Activated CD8-positive, alpha-beta T cell treated with anti-CD3 and anti-CD28 coated beads for 36 hours (primary cell): Measurements from ENCODE around the gene CIDEA. TPM values are rescaled to one million over a fixed set of nuclear protein-coding genes. Genes with fewer than 3 reads are reported as not detected.

ENCODE experiments used
- ATAC-seq: fragments of 200-7000 bp; cut with Tn5 transposase; one replicate; pipeline ENCODE4 v1.10.0; 2021; ENCODE audit warnings: mild to moderate bottlenecking, moderate library complexity
- CTCF ChIA-PET: fragments of 350-600 bp; sonication (Branson Sonifier 250); formaldehyde crosslinking; loops from one replicate; lab custom pipeline; 2021; ENCODE audit warnings: antibody characterized with exemption; lab: Charles Lee
- POLR2A ChIA-PET: fragments of 350-600 bp; sonication (Branson Sonifier 250); formaldehyde crosslinking; loops from one replicate; lab custom pipeline; 2021; ENCODE audit warnings: antibody characterized with exemption; lab: Charles Lee
- DNase-seq: peaks from one replicate; pipeline ENCODE4 v3.0.0-alpha.2; 2020
- H3K27ac Mint-ChIP-seq: one replicate; pipeline ENCODE4 v1.8.0; 2021; ENCODE audit warnings: mild to moderate bottlenecking, mixed read lengths
- H3K27me3 Mint-ChIP-seq: one replicate; pipeline ENCODE4 v1.8.0; 2021; ENCODE audit warnings: mixed read lengths
- H3K36me3 Mint-ChIP-seq: one replicate; pipeline ENCODE4 v1.8.0; 2021; ENCODE audit warnings: low read depth, mixed read lengths
- H3K4me1 Mint-ChIP-seq: one replicate; pipeline ENCODE4 v1.8.0; 2021; ENCODE audit warnings: low read depth, mixed read lengths
- H3K4me3 Mint-ChIP-seq: one replicate; pipeline ENCODE4 v1.8.0; 2021; ENCODE audit warnings: mild to moderate bottlenecking, moderate library complexity, mixed read lengths
- H3K9me3 Mint-ChIP-seq: one replicate; pipeline ENCODE4 v1.8.0; 2021; ENCODE audit warnings: mixed read lengths
- CTCF ChIP-seq: fragments of 200-600 bp; IDR thresholded peaks from one replicate; pipeline ENCODE4 v1.8.0; 2022; ENCODE audit warnings: antibody characterized with exemption, mild to moderate bottlenecking
- intact Hi-C: fragments of 100-400 bp; cut with micrococcal nuclease; formaldehyde crosslinking; loops from one replicate; pipeline ENCODE4 v1.10.0; 2022
- total RNA-seq, 2 experiments: library from RNA; stranded (reverse); gene quantifications; one replicate each; pipeline ENCODE4 v1.2.3, GENCODE V29; 2021

Gene CIDEA
- total RNA-seq, 2 experiments from 2014 or later, result not detected

GRCh38 chr18:12291690-12292089, 37.5 kb downstream of the CIDEA start:
- Mint-ChIP-seq H3K27me3 (peaks cover 19% of the 10 kb centered on the region), H3K4me3 (no peak overlapping the region), H3K9me3 (no peaks in the 10 kb centered on the region), H3K36me3 (no peaks in the 10 kb centered on the region), H3K27ac (no peak overlapping the region), H3K4me1 (peaks cover 4% of the 10 kb centered on the region)
- no peak for TF ChIP-seq CTCF
- ATAC-seq (no peak), DNase-seq (no peak)
- CTCF ChIA-PET, result interaction anchor here (1.5 kb wide), 1 partner anchor 19 kb away, joined by 6 read pairs; no protein-coding TSS in a partner anchor
- intact Hi-C loops, result no loop called here
- POLR2A ChIA-PET, result no interaction called here

DNA sequence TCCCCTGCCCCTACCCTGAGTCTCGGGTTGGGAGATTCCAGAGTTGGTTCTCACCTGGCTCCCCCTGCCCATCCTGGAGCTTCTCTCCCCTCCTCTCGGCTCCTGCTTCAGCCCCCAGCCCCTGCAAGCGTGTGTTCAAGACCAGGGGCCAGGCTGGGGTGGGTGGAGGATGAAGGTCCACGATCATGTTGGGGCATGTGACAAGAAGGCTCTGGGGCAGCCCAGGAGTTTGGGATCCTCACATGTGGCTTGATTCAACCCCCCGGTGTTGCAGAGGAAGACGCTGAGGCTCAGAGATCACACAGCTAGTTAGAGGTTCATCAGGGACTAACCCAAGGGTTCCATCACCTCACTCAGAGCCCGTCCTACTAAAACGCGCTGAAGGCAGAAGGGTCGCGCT, 39.7 kb downstream of the CIDEA start:
- ChIA-PET POLR2A (no interaction called here), CTCF (interaction anchor here (1.0 kb wide), 1 partner anchor 22 kb away, joined by 3 read pairs; no protein-coding TSS in a partner anchor)
- Mint-ChIP-seq H3K27ac (no peak overlapping the region), H3K4me1 (no peaks in the 10 kb centered on the region), H3K9me3 (no peaks in the 10 kb centered on the region), H3K36me3 (no peaks in the 10 kb centered on the region), H3K4me3 (no peak overlapping the region), H3K27me3 (peaks cover 10% of the 10 kb centered on the region)
- ATAC-seq (no peak), DNase-seq (no peak)
- no peak for TF ChIP-seq CTCF
- intact Hi-C loops, result no loop called here

- intact Hi-C loops, result no loop called here
- H3K9me3 Mint-ChIP-seq, result no peaks in the 10 kb centered on the region
- no peak for DNase-seq
- H3K4me3 Mint-ChIP-seq, result no peak overlapping the region
- POLR2A ChIA-PET, result no interaction called here
- H3K27ac Mint-ChIP-seq, result no peak overlapping the region
- no peak for TF ChIP-seq CTCF
- CTCF ChIA-PET, result interaction anchor here (1.0 kb wide), 1 partner anchor 24 kb away, joined by 3 read pairs; no protein-coding TSS in a partner anchor
- no peaks in the 10 kb centered on the region for H3K4me1 Mint-ChIP-seq
- H3K36me3 Mint-ChIP-seq, result no peaks in the 10 kb centered on the region
- peaks cover 3% of the 10 kb centered on the region for H3K27me3 Mint-ChIP-seq
- ATAC-seq, result no peak
Observed at GRCh38 chr18:12295389-12296086, 41.4 kb downstream of the CIDEA start.

DNA sequence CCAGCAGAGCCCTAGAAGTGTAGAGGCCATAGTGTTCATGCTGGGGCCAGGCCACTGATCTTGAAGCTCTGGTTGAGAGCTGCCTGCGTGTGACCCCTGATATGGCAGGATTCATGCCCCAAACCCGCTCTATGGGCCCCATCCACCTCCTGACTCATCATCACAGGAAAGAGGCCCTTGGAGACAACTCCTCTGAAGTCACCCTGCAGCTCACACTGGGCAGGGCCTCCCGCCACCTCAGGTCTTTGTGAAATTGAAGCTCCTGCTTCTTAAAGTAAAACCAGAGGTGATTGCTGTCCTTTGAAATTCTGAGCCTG, 41.9 kb downstream of the CIDEA start:
- intact Hi-C loops, result no loop called here
- ATAC-seq (peak; percentile 61), DNase-seq (peak; percentile 31)
- ChIA-PET CTCF (interaction anchor here (1.0 kb wide), 1 partner anchor 24 kb away, joined by 3 read pairs; no protein-coding TSS in a partner anchor), POLR2A (no interaction called here)
- Mint-ChIP-seq H3K36me3 (no peaks in the 10 kb centered on the region), H3K4me1 (no peaks in the 10 kb centered on the region), H3K27ac (no peak overlapping the region), H3K4me3 (no peak overlapping the region), H3K9me3 (no peaks in the 10 kb centered on the region), H3K27me3 (peaks cover 3% of the 10 kb centered on the region)
- TF ChIP-seq CTCF, result no peak

- H3K36me3 Mint-ChIP-seq, result no peaks in the 10 kb centered on the region
- no peak for ATAC-seq
- DNase-seq, result no peak
- ChIA-PET POLR2A (no interaction called here), CTCF (interaction anchor here (1.0 kb wide), 1 partner anchor 25 kb away, joined by 3 read pairs; no protein-coding TSS in a partner anchor)
- no peaks in the 10 kb centered on the region for H3K4me1 Mint-ChIP-seq
- no peak for TF ChIP-seq CTCF
- H3K9me3 Mint-ChIP-seq, result no peaks in the 10 kb centered on the region
- no peak overlapping the region for H3K27ac Mint-ChIP-seq
- no peak overlapping the region for H3K4me3 Mint-ChIP-seq
- intact Hi-C loops, result no loop called here
- peaks cover 3% of the 10 kb centered on the region for H3K27me3 Mint-ChIP-seq
Observed at GRCh38 chr18:12296457-12296856, 42.3 kb downstream of the CIDEA start.
